NCI-H146 treated with DMSO at 0.1 percent for 48 hours (cell line): Measurements from ENCODE around the gene CRACR2A.
A peak's percentile ranks its signal among the peaks of the same experiment; 100 is the strongest.

Source experiments
- DNase-seq: peaks from one replicate; lab custom pipeline; 2025; ENCODE audit not compliant: unreplicated experiment; lab: John Stamatoyannopoulos, UW

Gene CRACR2A

GRCh38 chr12:3725388-3726115 lies 27.4 kb downstream of the CRACR2A start:
- DNase-seq, result no peak

- no peak for DNase-seq
Measured at GRCh38 chr12:3723916-3724805, 28.7 kb downstream of the CRACR2A start.

- DNase-seq, result no peak
Measured at GRCh38 chr12:3722368-3722767, 30.5 kb downstream of the CRACR2A start.

- no peak for DNase-seq
Measured at GRCh38 chr12:3720772-3721171, 32.1 kb downstream of the CRACR2A start.

GRCh38 chr12:3718100-3718499 lies 34.8 kb downstream of the CRACR2A start:
- DNase-seq, result no peak

GRCh38 chr12:3717283-3717898 lies 35.5 kb downstream of the CRACR2A start:
- DNase-seq, result no peak

- no peak for DNase-seq
Measured at GRCh38 chr12:3715999-3716398, 36.9 kb downstream of the CRACR2A start.

- DNase-seq, result no peak
Measured at GRCh38 chr12:3713947-3714346, 39.0 kb downstream of the CRACR2A start.

GRCh38 chr12:3713483-3713882 lies 39.4 kb downstream of the CRACR2A start:
- no peak for DNase-seq

- DNase-seq, result peak; percentile 22
Measured at GRCh38 chr12:3712209-3712992, 40.5 kb downstream of the CRACR2A start.

- no peak for DNase-seq
Measured at GRCh38 chr12:3705354-3705675, 47.6 kb downstream of the CRACR2A start.

GRCh38 chr12:3704512-3705353 lies 48.2 kb downstream of the CRACR2A start:
- no peak for DNase-seq

GRCh38 chr12:3700861-3701260 lies 52.0 kb downstream of the CRACR2A start:
- DNase-seq, result no peak

- DNase-seq, result peak; percentile 96
Measured at GRCh38 chr12:3698218-3698974, 54.5 kb downstream of the CRACR2A start.

- no peak for DNase-seq
Measured at GRCh38 chr12:3697311-3697870, 55.5 kb downstream of the CRACR2A start.

- DNase-seq, result no peak
Measured at GRCh38 chr12:3694673-3695072, 58.2 kb downstream of the CRACR2A start.

GRCh38 chr12:3692616-3693365 lies 60.1 kb downstream of the CRACR2A start:
- DNase-seq, result no peak

- DNase-seq, result no peak
Measured at GRCh38 chr12:3686463-3686862, 66.4 kb downstream of the CRACR2A start.
